Right lobe of liver (tissue), 6 donors: ENCODE data around the gene NTM. TPM values are rescaled to one million over a fixed set of nuclear protein-coding genes. Genes with fewer than 3 reads are reported as not detected.
"Not testable (repeated sequence)": the region's sequence is repeated elsewhere in the genome, so short reads cannot be mapped to it uniquely, and the experiment has no call there.

ENCODE experiments used
- ATAC-seq, 4 donors: fragments of 200-7000 bp; cut with Tn5 transposase; one replicate each; pipeline ENCODE4 v1.9.1; 2020; ENCODE audit warnings: mild to moderate bottlenecking in 4 of 4, moderate library complexity in 4 of 4
- DNase-seq, 3 donors: peaks; one replicate each; pipeline ENCODE4 v3.0.0-alpha.2; 2020
- H3K27ac ChIP-seq, 3 donors: fragments of 200-600 bp; one replicate each; pipeline ENCODE4 v1.8.0; 2022
- H3K27me3 ChIP-seq, 2 donors: fragments of 200-600 bp; one replicate each; pipeline ENCODE4 v1.8.0; 2022
- H3K36me3 ChIP-seq, 4 donors: fragments of 200-600 bp; sonication (generic) in 1 of 4; one replicate each; pipeline versions ENCODE4 v1.5.1 to v1.8.0; 2017 to 2022; ENCODE audit warnings: control low read depth in 1 of 4
- H3K4me1 ChIP-seq, 4 donors: fragments of 200-600 bp; sonication (generic) in 1 of 4; one replicate each; pipeline versions ENCODE4 v1.5.1 to v1.8.0; 2017 to 2022; ENCODE audit warnings: control low read depth in 1 of 4
- H3K4me3 ChIP-seq, 3 donors: fragments of 200-600 bp; one replicate each; pipeline ENCODE4 v1.8.0; 2022
- H3K9me3 ChIP-seq, 4 donors: fragments of 200-600 bp; sonication (generic) in 1 of 4; one replicate each; pipeline versions ENCODE4 v1.5.1 to v1.8.0; 2017 to 2022; ENCODE audit warnings: control low read depth in 1 of 4
- CTCF ChIP-seq, 4 donors: fragments of 200-600 bp in 3 of 4; fragments of 450-650 bp in 1 of 4; IDR thresholded peaks; one replicate each; pipeline versions ENCODE4 v1.5.1 to v1.8.0; 2016 to 2022; ENCODE audit warnings: antibody characterized with exemption in 4 of 4, mild to moderate bottlenecking in 2 of 4
- POLR2A ChIP-seq: fragments of 450-650 bp; IDR thresholded peaks from one replicate; pipeline ENCODE4 v1.6.1; 2017; ENCODE audit warnings: antibody characterized with exemption, mild to moderate bottlenecking
- WGBS: methylation state at CpG from one replicate; pipeline ENCODE4 v1.1.6; 2018; ENCODE audit warnings: low coverage, low lambda C conversion rate; ENCODE audit not compliant: insufficient coverage; ENCODE audit errors: missing lambda C conversion rate; 5-methylcytosine and 5-hydroxymethylcytosine counted together
- intact Hi-C, 2 donors: fragments of 100-400 bp; cut with DNase I; formaldehyde crosslinking; loops; one replicate each; pipeline versions ENCODE4 v1.11.2 to v1.14.1; 2022
- total RNA-seq, 6 experiments: library from RNA; depleted of rRNA in 2 of 6; stranded (reverse); fragments of >200 nt in 2 of 6; fragmentation: NEBNext Ultra II Directional in 3 of 6; extraction: Animal tissue kit (Norgen Biotek cat#: 25700) in 3 of 6; gene quantifications; one replicate each; pipeline versions ENCODE4 v1.1.0 to v1.2.4, GENCODE V29; 2016 to 2023
- donor health status: DM: no; HTN: yes; CAD: no.
- donor health status: DM: no; HTN: no; CAD: no.
- donor health status: DM: no; HTN: no; CAD: no.
- donor health status: DM: no; HTN: yes; CAD: no.
- donor health status: DM: no; HTN: yes; CAD: no.

Gene NTM
- total RNA-seq, 6 experiments from 2014 or later: 0.35 TPM; not detected in 5

GRCh38 chr11:131495423-131495822 is 125.0 kb downstream of the NTM start:
- intact Hi-C loops: no loop called here
- no peaks in the 10 kb centered on the region for H3K4me1 ChIP-seq
- H3K36me3 ChIP-seq: no peaks in the 10 kb centered on the region
- 60% methylated on average over 1 of the region's 6 CpGs for WGBS
- no peak overlapping the region for H3K27ac ChIP-seq
- ATAC-seq (peak in 2 of 4 donors; percentile 44 to 68), DNase-seq (peak in 1 of 3 donors; percentile 49)
- no peaks in the 10 kb centered on the region for H3K9me3 ChIP-seq
- no peaks in the 10 kb centered on the region for H3K27me3 ChIP-seq
- no peak overlapping the region for H3K4me3 ChIP-seq
- TF ChIP-seq POLR2A: no peak

GRCh38 chr11:131497686-131498085 is 127.3 kb downstream of the NTM start:
- H3K4me1 ChIP-seq, H3K4me3 ChIP-seq, H3K27me3 ChIP-seq, H3K36me3 ChIP-seq, DNase-seq, intact Hi-C loops, H3K27ac ChIP-seq, H3K9me3 ChIP-seq, ATAC-seq: not testable (repeated sequence)
- 90% methylated on average over 5 of the region's 5 CpGs for WGBS

- TF ChIP-seq CTCF (IDR thresholded peaks at IDR 0.05) (no peak), POLR2A (no peak)
- H3K4me3 ChIP-seq: no peak overlapping the region
- WGBS: 78% methylated on average over 3 of the region's 7 CpGs
- H3K27ac ChIP-seq: no peak overlapping the region
- ATAC-seq: no peak
- no peak for DNase-seq
- H3K27me3 ChIP-seq: no peaks in the 10 kb centered on the region
- H3K4me1 ChIP-seq: no peaks in the 10 kb centered on the region
- H3K36me3 ChIP-seq: no peaks in the 10 kb centered on the region
- intact Hi-C loops: no loop called here
- H3K9me3 ChIP-seq: no peaks in the 10 kb centered on the region
Measured at GRCh38 chr11:131498631-131499160, 128.3 kb downstream of the NTM start.

- intact Hi-C loops: no loop called here
- DNase-seq (no peak), ATAC-seq (no peak)
- H3K27me3 ChIP-seq: no peaks in the 10 kb centered on the region
- no peak overlapping the region for H3K4me3 ChIP-seq
- WGBS: 53% methylated on average over 8 of the region's 8 CpGs
- H3K36me3 ChIP-seq: no peaks in the 10 kb centered on the region
- no peaks in the 10 kb centered on the region for H3K9me3 ChIP-seq
- H3K27ac ChIP-seq: no peak overlapping the region
- no peaks in the 10 kb centered on the region for H3K4me1 ChIP-seq
- TF ChIP-seq CTCF (IDR thresholded peaks at IDR 0.05): no peak
- TF ChIP-seq POLR2A: no peak
Measured at GRCh38 chr11:131499199-131499598, 128.8 kb downstream of the NTM start.

GRCh38 chr11:131503017-131503416 is 132.6 kb downstream of the NTM start:
- Histone ChIP-seq H3K27ac (no peak overlapping the region), H3K4me1 (no peaks in the 10 kb centered on the region), H3K27me3 (no peaks in the 10 kb centered on the region), H3K4me3 (no peak overlapping the region), H3K9me3 (no peaks in the 10 kb centered on the region), H3K36me3 (no peaks in the 10 kb centered on the region)
- no peak for TF ChIP-seq POLR2A
- WGBS: 13% methylated on average over 1 of the region's 1 CpG
- DNase-seq (no peak), ATAC-seq (no peak)
- intact Hi-C loops: no loop called here

- WGBS: 23% methylated on average over 11 of the region's 15 CpGs
- Histone ChIP-seq H3K27me3 (no peaks in the 10 kb centered on the region), H3K9me3 (no peaks in the 10 kb centered on the region), H3K36me3 (no peaks in the 10 kb centered on the region), H3K4me1 (no peaks in the 10 kb centered on the region), H3K27ac (no peak overlapping the region), H3K4me3 (no peak overlapping the region)
- TF ChIP-seq CTCF (IDR thresholded peaks at IDR 0.05) (no peak), POLR2A (no peak)
- intact Hi-C loops: no loop called here
- ATAC-seq (no peak), DNase-seq (no peak)
Measured at GRCh38 chr11:131504199-131504949, 134.0 kb downstream of the NTM start.
